Stimulated activated CD4-positive, alpha-beta T cell treated with anti-CD3 and anti-CD28 coated beads, Interleukin-1b, Interleukin-23, amount 100 ng/mL, for 24 hours (primary cell): ENCODE measurements around the gene TMEM145.

Source experiments
- DNase-seq, 4 experiments: peaks; one replicate each; pipeline ENCODE4 v3.0.0-alpha.2; 2020; ENCODE audit warnings: low read depth in 4 of 4, low spot score in 1 of 4

TMEM145 gene

DNA sequence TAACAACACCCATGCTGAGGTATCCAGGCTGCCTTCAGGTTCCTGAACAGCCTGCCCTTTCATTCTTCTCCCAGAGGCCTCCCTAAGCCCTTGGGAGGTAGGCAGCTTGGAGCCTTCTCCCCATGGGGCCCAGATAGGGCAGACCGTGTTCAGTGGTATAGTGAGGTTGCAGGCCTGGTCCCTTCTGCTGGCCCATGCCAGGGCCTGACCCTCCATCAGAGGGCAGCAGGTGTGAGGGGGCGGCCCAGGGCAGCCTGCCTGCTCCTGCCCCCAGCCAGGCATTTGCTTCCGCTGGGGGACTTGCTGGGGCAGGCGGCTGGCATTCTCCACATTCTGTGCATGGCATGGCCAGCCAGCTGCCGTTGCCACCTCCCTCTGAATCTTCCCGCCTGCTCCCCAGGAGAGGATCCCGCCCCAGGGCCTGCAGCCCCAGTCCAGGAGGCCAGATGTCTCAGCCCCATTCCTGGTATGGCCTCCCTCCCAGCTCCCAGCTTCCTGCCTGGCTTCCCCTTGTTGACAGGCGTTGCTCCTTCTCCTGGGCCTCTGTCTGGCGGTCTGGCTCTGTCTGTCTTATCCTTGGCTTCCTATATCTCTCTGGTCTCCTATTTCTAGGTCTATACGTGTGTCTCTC is 35.2 kb upstream of the TMEM145 start:
- DNase-seq: no peak

DNA sequence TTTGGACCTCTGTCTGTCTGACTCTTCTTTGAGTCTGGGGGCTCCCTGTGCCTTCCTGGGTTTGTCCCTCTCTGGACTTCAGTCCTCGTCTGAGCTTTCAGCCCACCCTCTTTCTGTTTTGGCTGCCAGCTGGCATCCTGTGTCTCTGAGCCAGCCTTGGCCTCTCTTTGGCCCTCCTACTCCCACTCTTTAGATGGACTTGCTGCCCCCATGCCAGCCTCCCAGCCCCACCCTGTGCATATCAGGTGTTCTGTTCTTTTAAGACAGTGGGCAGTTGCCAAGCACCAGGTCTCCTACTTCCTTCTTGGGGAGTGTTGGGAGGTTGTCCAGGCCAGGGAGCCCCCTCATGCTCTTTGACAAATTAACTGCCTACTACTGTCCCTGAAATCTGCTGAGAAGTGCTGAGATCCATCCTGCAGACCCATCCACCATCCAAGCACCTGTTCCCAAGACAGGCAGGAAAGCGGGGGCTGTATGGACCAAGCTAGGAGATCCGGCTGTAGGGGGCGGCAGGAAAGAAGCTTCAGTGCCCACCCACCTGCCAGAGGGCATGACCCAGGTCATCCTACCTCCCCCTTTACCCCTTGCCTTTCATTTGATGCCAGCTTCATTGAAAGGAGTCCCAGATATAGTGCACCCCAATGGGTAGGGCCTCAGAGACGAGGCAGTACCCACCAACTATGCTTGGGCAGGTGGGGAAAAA is 34.5 kb upstream of the TMEM145 start:
- no peak for DNase-seq

DNA sequence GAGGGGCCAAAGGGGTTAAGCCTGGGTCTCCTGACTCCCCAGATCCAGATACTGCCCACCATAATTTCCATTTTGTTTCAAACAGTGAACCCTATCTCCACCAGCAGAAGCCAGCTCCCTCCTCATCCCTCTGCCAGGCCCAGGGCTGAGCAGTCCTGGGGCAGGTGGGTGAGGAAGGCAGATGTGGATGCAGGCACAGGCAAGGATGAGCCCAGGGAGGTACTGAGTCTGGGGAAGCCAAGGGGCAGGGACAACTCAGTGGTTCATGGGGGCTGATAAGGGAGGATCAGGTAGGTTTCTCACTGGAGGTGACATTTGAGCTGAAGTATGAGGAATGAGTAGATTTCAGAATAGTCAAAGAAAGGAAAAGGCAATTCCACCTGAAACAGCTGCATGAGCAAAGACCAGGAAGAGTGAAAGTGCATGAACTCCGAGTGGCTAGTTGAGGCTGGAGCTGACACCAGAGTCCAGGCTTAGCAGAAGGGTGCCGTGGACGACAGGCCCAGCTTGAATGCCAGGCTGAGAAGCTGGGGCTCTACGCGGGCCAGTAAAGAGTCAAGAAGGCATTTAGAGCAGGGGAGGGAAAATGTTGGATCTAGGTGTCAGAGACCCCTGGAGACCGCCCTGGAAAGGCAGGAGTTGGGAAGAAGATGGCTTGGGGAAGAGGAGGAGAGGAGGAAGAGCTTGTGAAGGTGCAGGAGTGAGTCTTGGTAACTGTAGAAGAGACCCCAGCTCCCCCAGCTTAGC is 33.8 kb upstream of the TMEM145 start:
- no peak for DNase-seq

GRCh38 chr19:42279902-42280814 is 33.0 kb upstream of the TMEM145 start:
- peak in 3 of 4 experiments; percentile 67 to 89 (median 81) for DNase-seq

GRCh38 chr19:42280815-42281145 is 32.3 kb upstream of the TMEM145 start:
- DNase-seq: no peak

GRCh38 chr19:42281146-42281826 is 31.8 kb upstream of the TMEM145 start:
- DNase-seq: no peak

GRCh38 chr19:42281827-42282762 is 31.0 kb upstream of the TMEM145 start:
- no peak for DNase-seq

DNA sequence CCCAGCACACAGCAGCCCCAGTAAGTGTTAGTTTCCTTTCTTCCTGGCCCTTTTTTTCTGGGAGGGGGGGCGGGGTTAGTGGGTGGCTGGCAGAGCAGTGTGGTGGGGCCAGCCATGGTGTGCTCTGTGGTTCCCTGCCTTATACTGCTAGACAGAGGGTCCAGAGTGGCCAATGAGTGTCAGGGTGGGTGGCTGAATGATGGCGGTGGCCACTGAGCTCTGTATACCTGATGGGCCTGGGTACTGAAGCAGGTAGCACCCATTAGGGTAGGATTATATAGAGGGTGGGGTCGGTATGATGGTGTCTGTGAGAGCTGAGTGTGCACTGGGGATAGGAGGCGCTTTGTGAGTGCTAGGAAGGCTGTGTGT is 30.3 kb upstream of the TMEM145 start:
- DNase-seq: no peak

GRCh38 chr19:42283188-42284065 is 29.7 kb upstream of the TMEM145 start:
- peak; percentile 87 to 95 (median 92) for DNase-seq

GRCh38 chr19:42284066-42284501 is 29.0 kb upstream of the TMEM145 start:
- peak in 2 of 4 experiments; percentile 72 to 81 for DNase-seq

- no peak for DNase-seq
Measured at GRCh38 chr19:42284591-42285341, 28.3 kb upstream of the TMEM145 start.

- DNase-seq: no peak
Measured at GRCh38 chr19:42285541-42285941, 27.6 kb upstream of the TMEM145 start.

- DNase-seq: no peak
Measured at GRCh38 chr19:42285988-42286348, 27.1 kb upstream of the TMEM145 start.

- DNase-seq: no peak
Measured at GRCh38 chr19:42286349-42287016, 26.6 kb upstream of the TMEM145 start.

DNA sequence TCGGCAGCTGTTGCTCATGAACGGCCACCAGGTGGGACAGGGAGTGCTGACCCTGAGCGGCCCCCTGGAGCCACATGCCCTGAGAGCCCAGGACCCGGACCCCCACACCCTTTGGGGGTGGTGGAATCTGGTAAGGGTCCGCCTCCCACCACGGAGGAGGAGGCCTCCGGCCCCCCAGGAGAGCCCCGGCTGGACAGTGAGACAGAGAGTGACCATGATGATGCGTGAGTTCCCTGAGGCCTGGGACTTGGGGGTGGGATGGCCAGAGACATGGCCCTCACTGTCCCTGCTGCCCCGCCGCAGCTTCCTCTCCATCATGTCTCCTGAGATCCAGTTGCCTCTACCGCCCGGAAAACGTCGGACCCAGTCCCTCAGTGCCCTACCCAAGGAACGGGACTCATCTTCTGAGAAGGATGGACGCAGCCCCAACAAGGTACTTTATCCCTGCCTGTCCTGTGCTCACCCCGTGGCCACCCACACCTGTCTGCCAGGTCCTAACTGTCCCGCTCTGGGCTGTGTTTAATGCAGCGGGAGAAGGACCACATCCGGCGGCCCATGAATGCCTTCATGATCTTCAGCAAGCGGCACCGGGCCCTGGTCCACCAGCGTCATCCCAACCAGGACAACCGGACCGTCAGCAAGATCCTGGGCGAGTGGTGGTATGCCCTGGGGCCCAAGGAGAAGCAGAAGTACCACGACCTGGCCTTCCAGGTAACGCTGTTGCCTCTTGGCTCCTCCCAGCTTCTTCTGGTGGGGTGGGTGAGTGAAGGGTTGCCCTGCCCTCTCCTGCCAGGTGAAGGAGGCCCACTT is 25.9 kb upstream of the TMEM145 start:
- no peak for DNase-seq

- DNase-seq: no peak
Measured at GRCh38 chr19:42287827-42288107, 25.3 kb upstream of the TMEM145 start.

- no peak for DNase-seq
Measured at GRCh38 chr19:42288387-42288786, 24.7 kb upstream of the TMEM145 start.
